Astrocyte (in vitro differentiated cells and primary cell): ENCODE measurements around the gene INSYN2B. TPM values are rescaled to one million over a fixed set of nuclear protein-coding genes. Genes with fewer than 3 reads are reported as not detected.

Source experiments
- DNase-seq: peaks from one replicate; pipeline ENCODE4 v3.0.0-alpha.2; 2010; ENCODE audit warnings: low read depth
- FAIRE-seq: peaks from 2 replicates; lab custom pipeline; 2011; peaks lifted over from hg19 to GRCh38; lab: Jason Lieb, UNC
- H2AFZ ChIP-seq: 2 replicates; pipeline ENCODE4 v1.6.0; 2012; ENCODE audit warnings: low read depth, low read length, inconsistent platforms
- H3K27ac ChIP-seq: 2 replicates; pipeline ENCODE4 v1.5.1; 2011; ENCODE audit warnings: low read depth, low read length, inconsistent platforms
- H3K27me3 ChIP-seq: 2 replicates; pipeline ENCODE4 v1.6.0; 2011; ENCODE audit warnings: low read length, inconsistent platforms; ENCODE audit not compliant: insufficient read depth
- H3K36me3 ChIP-seq: 2 replicates; pipeline ENCODE4 v1.5.1; 2011; ENCODE audit warnings: low read length, inconsistent platforms; ENCODE audit not compliant: insufficient read depth
- H3K4me1 ChIP-seq: 2 replicates; pipeline ENCODE4 v1.5.1; 2011; ENCODE audit warnings: low read length, inconsistent platforms; ENCODE audit not compliant: insufficient read depth
- H3K4me2 ChIP-seq: 2 replicates; pipeline ENCODE4 v1.6.0; 2012; ENCODE audit warnings: low read length, inconsistent platforms
- H3K4me3 ChIP-seq: 2 replicates; pipeline ENCODE4 v1.5.1; 2011; ENCODE audit warnings: low read depth, mild to moderate bottlenecking, low read length, inconsistent platforms; ENCODE audit not compliant: insufficient read depth
- H3K79me2 ChIP-seq: 2 replicates; pipeline ENCODE4 v1.6.0; 2012; ENCODE audit warnings: mild to moderate bottlenecking, low read length, inconsistent platforms; ENCODE audit not compliant: insufficient read depth
- H3K9ac ChIP-seq: 2 replicates; pipeline ENCODE4 v1.6.0; 2012; ENCODE audit warnings: mild to moderate bottlenecking, low read length, inconsistent platforms
- H3K9me3 ChIP-seq: 2 replicates; pipeline ENCODE4 v1.5.1; 2012; ENCODE audit warnings: low read depth, mild to moderate bottlenecking, low read length, inconsistent platforms; ENCODE audit not compliant: insufficient read depth
- H4K20me1 ChIP-seq: 2 replicates; pipeline ENCODE4 v1.6.0; 2012; ENCODE audit warnings: low read length, inconsistent platforms; ENCODE audit not compliant: insufficient read depth
- H3K27ac Mint-ChIP-seq: one replicate; pipeline ENCODE4 v1.8.0; 2021; ENCODE audit warnings: mild to moderate bottlenecking, mixed read lengths; ENCODE audit not compliant: unreplicated experiment
- H3K27me3 Mint-ChIP-seq: one replicate; pipeline ENCODE4 v1.8.0; 2021; ENCODE audit warnings: low read depth, mixed read lengths; ENCODE audit not compliant: unreplicated experiment
- H3K36me3 Mint-ChIP-seq: one replicate; pipeline ENCODE4 v1.8.0; 2021; ENCODE audit warnings: low read depth, mixed read lengths; ENCODE audit not compliant: unreplicated experiment
- H3K4me1 Mint-ChIP-seq: one replicate; pipeline ENCODE4 v1.8.0; 2021; ENCODE audit warnings: low read depth, mixed read lengths; ENCODE audit not compliant: unreplicated experiment
- H3K4me3 Mint-ChIP-seq: one replicate; pipeline ENCODE4 v1.8.0; 2021; ENCODE audit warnings: mild to moderate bottlenecking, moderate library complexity, mixed read lengths; ENCODE audit not compliant: unreplicated experiment
- H3K9me3 Mint-ChIP-seq: one replicate; pipeline ENCODE4 v1.8.0; 2021; ENCODE audit warnings: mild to moderate bottlenecking, mixed read lengths; ENCODE audit not compliant: unreplicated experiment
- CTCF ChIP-seq: IDR thresholded peaks from 2 replicates; pipeline ENCODE4 v1.5.1; 2011; ENCODE audit warnings: low read depth, mild to moderate bottlenecking, inconsistent platforms, low read length, moderate library complexity; ENCODE audit not compliant: insufficient read depth
- EZH2 ChIP-seq: IDR thresholded peaks from 2 replicates; pipeline ENCODE4 v1.6.1; 2012; ENCODE audit warnings: mild to moderate bottlenecking, low read length, inconsistent platforms; ENCODE audit not compliant: insufficient read depth
- total RNA-seq: library from RNA; stranded (reverse); gene quantifications from 2 replicates; pipeline ENCODE4 v1.2.1, GENCODE V29; 2021

INSYN2B gene
- total RNA-seq, 1 donor from 2014 or later: 0.36 TPM

GRCh38 chr5:170021506-170021905 lies 41.2 kb upstream of the INSYN2B start:
- Histone ChIP-seq H3K27me3 (peaks cover 10% of the 10 kb centered on the region), H3K9me3 (no peaks in the 10 kb centered on the region), H4K20me1 (no peaks in the 10 kb centered on the region), H3K4me2 (no peak overlapping the region), H3K79me2 (no peaks in the 10 kb centered on the region), H3K27ac (no peak overlapping the region), H3K9ac (no peak overlapping the region), H3K36me3 (no peaks in the 10 kb centered on the region), H3K4me1 (no peaks in the 10 kb centered on the region), H3K4me3 (no peak overlapping the region), H2AFZ (no peak overlapping the region)
- no peaks in the 10 kb centered on the region for H3K4me1 Mint-ChIP-seq
- H3K27me3 Mint-ChIP-seq: peaks cover 55% of the 10 kb centered on the region
- H3K36me3 Mint-ChIP-seq: no peaks in the 10 kb centered on the region
- FAIRE-seq (no peak), DNase-seq (no peak)
- no peak for TF ChIP-seq CTCF
- TF ChIP-seq EZH2: no peak
- H3K9me3 Mint-ChIP-seq: no peaks in the 10 kb centered on the region
- H3K27ac Mint-ChIP-seq: no peak overlapping the region
- no peak overlapping the region for H3K4me3 Mint-ChIP-seq

DNA sequence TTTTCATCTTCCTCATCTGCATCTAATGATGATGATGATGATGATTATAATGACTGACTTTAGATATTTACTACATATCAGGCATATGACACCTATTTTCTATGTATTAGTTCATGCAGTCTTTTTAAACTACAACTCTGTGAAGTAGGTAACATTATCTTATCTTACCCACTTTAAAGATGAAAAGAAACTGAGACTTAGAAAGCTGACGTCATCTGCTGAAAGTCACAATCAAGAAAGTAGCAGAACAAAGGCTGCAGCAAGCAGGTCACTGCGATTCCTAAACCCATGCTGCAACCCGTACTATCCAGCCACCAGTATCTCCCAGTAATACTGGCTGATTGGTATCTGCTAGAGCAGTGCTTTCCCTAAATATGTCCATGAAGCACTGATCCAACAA lies 40.1 kb upstream of the INSYN2B start:
- Histone ChIP-seq H3K36me3 (no peaks in the 10 kb centered on the region), H4K20me1 (no peaks in the 10 kb centered on the region), H3K27me3 (peaks cover 17% of the 10 kb centered on the region), H3K4me1 (no peaks in the 10 kb centered on the region), H3K9ac (no peak overlapping the region), H3K9me3 (no peaks in the 10 kb centered on the region), H3K4me3 (no peak overlapping the region), H2AFZ (no peak overlapping the region), H3K79me2 (no peaks in the 10 kb centered on the region), H3K27ac (no peak overlapping the region), H3K4me2 (no peak overlapping the region)
- FAIRE-seq: no peak
- Mint-ChIP-seq H3K4me1 (no peaks in the 10 kb centered on the region), H3K9me3 (no peaks in the 10 kb centered on the region), H3K27me3 (peaks cover 52% of the 10 kb centered on the region), H3K4me3 (no peak overlapping the region), H3K27ac (no peak overlapping the region), H3K36me3 (no peaks in the 10 kb centered on the region)
- no peak for DNase-seq
- TF ChIP-seq CTCF (no peak), EZH2 (no peak)

DNA sequence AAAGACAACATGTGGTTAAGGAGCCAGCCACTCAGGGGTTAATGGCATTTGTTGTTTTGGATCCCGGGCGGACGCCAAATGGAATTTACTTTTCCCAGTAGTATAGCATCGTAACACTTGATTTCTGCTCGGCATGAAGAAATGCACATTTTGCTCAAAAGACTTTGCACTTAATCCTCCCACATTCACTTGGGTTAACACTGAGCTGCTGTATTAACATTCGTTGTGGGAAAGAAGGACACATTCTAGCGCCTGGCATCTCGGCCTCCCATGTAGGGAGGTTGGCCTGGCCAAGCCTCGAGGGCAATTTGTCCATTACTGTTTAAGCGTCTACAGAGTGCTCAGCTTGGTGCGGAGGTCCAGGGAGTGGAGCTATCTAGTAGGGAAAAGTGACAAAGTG lies 32.3 kb upstream of the INSYN2B start:
- Histone ChIP-seq H3K9me3 (no peaks in the 10 kb centered on the region), H3K4me2 (no peak overlapping the region), H3K36me3 (no peaks in the 10 kb centered on the region), H3K4me1 (no peaks in the 10 kb centered on the region), H3K27me3 (peaks cover 15% of the 10 kb centered on the region), H3K4me3 (no peak overlapping the region), H3K79me2 (no peaks in the 10 kb centered on the region), H4K20me1 (no peaks in the 10 kb centered on the region), H2AFZ (no peak overlapping the region), H3K9ac (no peak overlapping the region), H3K27ac (no peak overlapping the region)
- Mint-ChIP-seq H3K27me3 (peaks cover 26% of the 10 kb centered on the region), H3K36me3 (no peaks in the 10 kb centered on the region), H3K9me3 (peaks cover 7% of the 10 kb centered on the region), H3K27ac (no peak overlapping the region), H3K4me3 (no peak overlapping the region), H3K4me1 (no peaks in the 10 kb centered on the region)
- TF ChIP-seq CTCF (no peak), EZH2 (no peak)
- FAIRE-seq (no peak), DNase-seq (no peak)
